ENCODE measurements around the gene TARBP2.

DNA sequence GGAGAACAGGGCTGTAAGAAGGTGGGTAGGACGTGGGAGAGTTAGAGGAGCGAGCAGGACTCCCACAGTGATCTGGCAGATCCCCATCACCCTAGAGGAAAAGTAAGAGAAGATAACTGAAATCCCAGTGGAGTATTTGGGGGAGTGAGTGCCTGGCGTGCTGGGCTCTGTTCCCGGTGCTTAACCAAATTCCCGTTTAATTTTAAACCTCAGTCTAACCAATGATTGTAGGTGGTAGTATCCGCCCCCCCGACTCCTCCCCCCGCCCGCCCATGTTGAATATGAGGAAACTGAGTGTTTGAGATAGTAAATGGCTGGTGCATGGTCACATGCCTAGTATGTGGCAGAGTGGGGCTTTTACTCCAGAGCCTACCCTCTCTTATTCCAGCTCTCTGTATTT is 1.2 kb downstream of the TARBP2 start:
- TF ChIP-seq, protein P1, sequence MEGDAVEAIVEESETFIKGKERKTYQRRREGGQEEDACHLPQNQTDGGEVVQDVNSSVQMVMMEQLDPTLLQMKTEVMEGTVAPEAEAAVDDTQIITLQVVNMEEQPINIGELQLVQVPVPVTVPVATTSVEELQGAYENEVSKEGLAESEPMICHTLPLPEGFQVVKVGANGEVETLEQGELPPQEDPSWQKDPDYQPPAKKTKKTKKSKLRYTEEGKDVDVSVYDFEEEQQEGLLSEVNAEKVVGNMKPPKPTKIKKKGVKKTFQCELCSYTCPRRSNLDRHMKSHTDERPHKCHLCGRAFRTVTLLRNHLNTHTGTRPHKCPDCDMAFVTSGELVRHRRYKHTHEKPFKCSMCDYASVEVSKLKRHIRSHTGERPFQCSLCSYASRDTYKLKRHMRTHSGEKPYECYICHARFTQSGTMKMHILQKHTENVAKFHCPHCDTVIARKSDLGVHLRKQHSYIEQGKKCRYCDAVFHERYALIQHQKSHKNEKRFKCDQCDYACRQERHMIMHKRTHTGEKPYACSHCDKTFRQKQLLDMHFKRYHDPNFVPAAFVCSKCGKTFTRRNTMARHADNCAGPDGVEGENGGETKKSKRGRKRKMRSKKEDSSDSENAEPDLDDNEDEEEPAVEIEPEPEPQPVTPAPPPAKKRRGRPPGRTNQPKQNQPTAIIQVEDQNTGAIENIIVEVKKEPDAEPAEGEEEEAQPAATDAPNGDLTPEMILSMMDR (IDR thresholded peaks at IDR 0.05), result no peak
- TF ChIP-seq POLR2A (IDR thresholded peaks at IDR 0.05), result no peak

All from lower leg skin (tissue), 3 donors.